Large intestine (tissue), 3 donors: Measurements from ENCODE around the gene CDH2. TPM values are rescaled to one million over a fixed set of nuclear protein-coding genes. Genes with fewer than 3 reads are reported as not detected.
A peak's percentile ranks its signal among the peaks of the same experiment; 100 is the strongest.

Source experiments
- DNase-seq, 2 donors: peaks; one replicate each; pipeline versions ENCODE4 v3.0.0 to v3.0.0-alpha.2; 2013
- H3K27ac ChIP-seq: one replicate; pipeline ENCODE4 v1.5.1; 2013; ENCODE audit warnings: low read length
- H3K27me3 ChIP-seq: 2 replicates; pipeline ENCODE4 v1.6.1; 2013; ENCODE audit warnings: low read length; ENCODE audit not compliant: control insufficient read depth, insufficient read depth
- H3K36me3 ChIP-seq: 2 replicates; pipeline ENCODE4 v1.6.1; 2013; ENCODE audit warnings: low read length; ENCODE audit not compliant: control insufficient read depth, insufficient read depth
- H3K4me1 ChIP-seq: one replicate; pipeline ENCODE4 v1.6.1; 2013; ENCODE audit warnings: low read length; ENCODE audit not compliant: control insufficient read depth, insufficient read depth
- H3K4me3 ChIP-seq: one replicate; pipeline ENCODE4 v1.5.1; 2013; ENCODE audit warnings: low read length
- H3K9me3 ChIP-seq: one replicate; pipeline ENCODE4 v1.6.1; 2013; ENCODE audit warnings: mild to moderate bottlenecking, low read depth, low read length, moderate library complexity; ENCODE audit not compliant: control insufficient read depth
- WGBS: methylation state at CpG from one replicate; pipeline ENCODE4 v1.1.5; 2013; ENCODE audit warnings: low lambda C conversion rate; ENCODE audit not compliant: insufficient coverage; 5-methylcytosine and 5-hydroxymethylcytosine counted together
- polyA plus RNA-seq: library from polyadenylated mRNA; unstranded; fragments of 120-200 nt; gene quantifications from one replicate; pipeline ENCODE4 v1.2.1, GENCODE V29; 2013

The CDH2 gene
- polyA plus RNA-seq, 1 donor, result 14.2 TPM

DNA sequence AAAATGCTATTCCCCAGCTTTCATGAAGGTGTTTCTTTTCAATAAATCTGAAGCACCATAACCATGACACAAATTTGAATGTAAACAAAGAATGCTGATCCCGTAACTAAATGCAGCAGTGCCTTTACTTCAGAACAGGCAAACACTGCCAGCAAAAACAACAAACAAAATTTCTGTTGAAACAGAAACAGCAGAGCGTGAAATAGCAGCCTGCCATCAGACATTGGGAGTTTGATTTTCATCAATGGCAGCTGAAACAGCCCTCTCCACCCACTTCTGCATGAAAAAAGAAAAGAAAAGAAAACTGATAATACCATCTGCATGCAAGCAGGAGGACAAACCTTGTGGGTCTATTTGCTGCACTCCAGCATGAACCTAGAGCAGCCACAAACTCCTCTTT, 128.3 kb downstream of the CDH2 start:
- Histone ChIP-seq H3K27me3 (no peaks in the 10 kb centered on the region), H3K9me3 (no peaks in the 10 kb centered on the region), H3K4me1 (no peaks in the 10 kb centered on the region), H3K4me3 (no peak overlapping the region), H3K27ac (no peak overlapping the region), H3K36me3 (no peaks in the 10 kb centered on the region)
- 100% methylated on average over 1 of the region's 2 CpGs for WGBS
- DNase-seq, result no peak

GRCh38 chr18:28045880-28046279, 131.1 kb downstream of the CDH2 start:
- H3K36me3 ChIP-seq, result no peaks in the 10 kb centered on the region
- H3K27me3 ChIP-seq, result no peaks in the 10 kb centered on the region
- no peak overlapping the region for H3K4me3 ChIP-seq
- no peaks in the 10 kb centered on the region for H3K4me1 ChIP-seq
- 79% methylated on average over 2 of the region's 3 CpGs for WGBS
- DNase-seq, result no peak
- H3K27ac ChIP-seq, result no peak overlapping the region
- no peaks in the 10 kb centered on the region for H3K9me3 ChIP-seq

GRCh38 chr18:28045176-28045810, 131.6 kb downstream of the CDH2 start:
- Histone ChIP-seq H3K27ac (no peak overlapping the region), H3K9me3 (no peaks in the 10 kb centered on the region), H3K4me3 (no peak overlapping the region), H3K27me3 (no peaks in the 10 kb centered on the region), H3K4me1 (no peaks in the 10 kb centered on the region), H3K36me3 (no peaks in the 10 kb centered on the region)
- WGBS, result no CpG with 5 or more reads among the region's 3 CpGs
- peak in 1 of 2 donors; percentile 14 for DNase-seq

- Histone ChIP-seq H3K9me3 (no peaks in the 10 kb centered on the region), H3K27ac (no peak overlapping the region), H3K4me3 (no peak overlapping the region), H3K36me3 (no peaks in the 10 kb centered on the region), H3K27me3 (no peaks in the 10 kb centered on the region), H3K4me1 (no peaks in the 10 kb centered on the region)
- no peak for DNase-seq
- no CpG with 5 or more reads among the region's 4 CpGs for WGBS
These were observed 132.9 kb downstream of the CDH2 start for GRCh38 chr18:28044036-28044435.

DNA sequence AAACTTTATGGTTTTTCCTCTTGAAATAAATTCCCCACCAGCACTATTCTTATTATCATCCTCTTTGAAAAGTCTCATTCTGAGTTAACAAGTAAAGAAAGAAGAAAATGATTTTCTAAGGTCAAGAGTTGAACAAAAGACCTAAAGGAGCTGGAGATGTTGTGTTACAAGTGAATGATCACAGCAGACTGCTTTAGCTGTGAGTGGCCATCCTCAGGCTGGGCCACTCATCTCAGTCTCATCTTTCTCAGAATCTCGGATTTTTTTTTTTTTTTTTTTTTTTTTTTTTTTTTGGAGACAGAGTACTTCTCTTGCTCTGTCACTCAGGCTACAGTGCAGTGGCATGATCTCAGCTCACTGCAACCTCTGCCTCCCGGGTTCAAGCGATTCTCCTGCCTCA, 133.3 kb downstream of the CDH2 start:
- DNase-seq, result no peak
- no peaks in the 10 kb centered on the region for H3K36me3 ChIP-seq
- H3K27me3 ChIP-seq, result no peaks in the 10 kb centered on the region
- 50% methylated on average over 1 of the region's 3 CpGs for WGBS
- no peak overlapping the region for H3K27ac ChIP-seq
- H3K4me1 ChIP-seq, result no peaks in the 10 kb centered on the region
- H3K4me3 ChIP-seq, result no peak overlapping the region
- H3K9me3 ChIP-seq, result no peaks in the 10 kb centered on the region

- Histone ChIP-seq H3K4me1 (no peaks in the 10 kb centered on the region), H3K4me3 (no peak overlapping the region), H3K36me3 (no peaks in the 10 kb centered on the region), H3K27ac (no peak overlapping the region), H3K9me3 (no peaks in the 10 kb centered on the region), H3K27me3 (no peaks in the 10 kb centered on the region)
- peak in 1 of 2 donors; percentile 7 for DNase-seq
- 80% methylated on average over 2 of the region's 5 CpGs for WGBS
These were observed 135.6 kb downstream of the CDH2 start for GRCh38 chr18:28041366-28041765.

DNA sequence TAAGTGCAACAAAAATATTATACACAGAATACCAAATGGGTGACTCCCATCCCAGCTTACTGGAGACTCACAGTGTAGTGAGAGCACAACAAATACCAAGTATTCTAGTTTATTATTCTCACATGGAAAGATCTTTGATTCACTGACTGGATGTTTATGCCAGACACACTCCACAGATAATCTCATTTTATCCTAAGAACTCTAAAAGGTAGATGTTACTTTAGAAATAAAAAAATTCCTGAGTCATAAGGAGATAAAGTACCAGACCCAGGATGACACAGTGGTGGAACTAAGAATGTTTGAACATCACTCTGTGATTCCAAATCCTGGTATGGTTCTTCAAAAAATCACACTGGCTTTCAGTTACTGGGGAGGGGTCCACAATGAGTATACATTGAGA, 136.2 kb downstream of the CDH2 start:
- no peaks in the 10 kb centered on the region for H3K9me3 ChIP-seq
- no peak overlapping the region for H3K27ac ChIP-seq
- no peaks in the 10 kb centered on the region for H3K27me3 ChIP-seq
- no peaks in the 10 kb centered on the region for H3K36me3 ChIP-seq
- no peak overlapping the region for H3K4me3 ChIP-seq
- no peaks in the 10 kb centered on the region for H3K4me1 ChIP-seq
- DNase-seq, result no peak

DNA sequence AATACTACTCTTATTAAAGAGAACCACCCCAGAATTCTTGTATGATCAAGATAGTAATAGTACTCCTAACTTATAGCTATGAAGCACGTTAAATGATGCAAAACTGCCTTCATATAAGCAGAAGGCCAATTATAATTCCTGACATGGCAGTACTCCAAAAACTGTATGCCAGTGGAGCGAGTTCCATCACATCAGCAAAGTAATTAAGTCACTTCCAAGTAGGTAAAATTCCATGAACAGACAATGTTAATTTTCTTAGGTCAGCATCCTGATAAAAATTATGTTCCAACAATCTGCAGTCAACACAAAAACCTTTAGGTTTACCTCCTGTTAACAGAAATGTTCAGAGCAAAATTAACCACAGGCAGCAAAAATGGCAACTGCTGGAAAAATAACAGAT, 136.7 kb downstream of the CDH2 start:
- no peaks in the 10 kb centered on the region for H3K4me1 ChIP-seq
- H3K36me3 ChIP-seq, result no peaks in the 10 kb centered on the region
- H3K4me3 ChIP-seq, result no peak overlapping the region
- no peak for DNase-seq
- no peaks in the 10 kb centered on the region for H3K27me3 ChIP-seq
- H3K27ac ChIP-seq, result no peak overlapping the region
- WGBS, result no CpG with 5 or more reads among the region's 2 CpGs
- no peaks in the 10 kb centered on the region for H3K9me3 ChIP-seq

DNA sequence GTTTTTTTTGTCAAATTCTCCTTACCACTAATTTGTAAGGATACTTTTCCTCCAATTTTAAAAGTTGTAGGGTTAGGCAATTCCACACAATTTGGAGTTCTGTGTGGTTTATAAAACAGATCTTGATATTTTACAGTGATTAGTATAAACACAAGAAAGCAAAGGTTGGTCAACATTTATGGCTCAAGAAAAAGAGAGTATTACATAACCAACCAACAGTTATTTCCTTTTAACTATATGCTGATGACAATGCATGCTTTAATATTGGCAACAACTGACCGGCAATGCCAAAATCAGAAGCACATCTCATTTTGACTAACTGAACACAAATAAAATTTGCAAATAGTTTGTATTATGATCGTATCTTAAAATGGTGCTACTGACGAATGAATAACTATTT, 137.2 kb downstream of the CDH2 start:
- Histone ChIP-seq H3K4me1 (no peaks in the 10 kb centered on the region), H3K4me3 (no peak overlapping the region), H3K36me3 (no peaks in the 10 kb centered on the region), H3K27me3 (no peaks in the 10 kb centered on the region), H3K9me3 (no peaks in the 10 kb centered on the region), H3K27ac (no peak overlapping the region)
- WGBS, result no CpG with 5 or more reads among the region's 3 CpGs
- no peak for DNase-seq

DNA sequence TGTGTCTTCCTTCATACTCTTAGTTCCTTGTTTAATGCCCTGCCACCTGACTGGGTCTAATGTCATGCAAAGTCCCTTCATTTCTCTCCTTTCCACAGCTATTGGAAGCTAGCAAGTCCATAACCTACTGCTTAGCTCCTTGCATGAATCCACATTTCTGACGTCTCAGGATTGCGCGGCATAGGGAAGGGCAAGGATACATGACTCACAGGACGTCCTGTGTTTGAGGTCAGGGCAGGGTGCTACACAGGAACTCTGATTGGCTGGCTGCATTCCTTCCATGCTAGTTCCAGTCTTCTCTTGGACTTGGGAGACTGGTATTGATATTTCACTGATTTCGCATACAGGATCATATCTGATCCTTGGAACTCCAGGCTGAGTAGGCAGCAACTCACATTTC, 137.9 kb downstream of the CDH2 start:
- no peaks in the 10 kb centered on the region for H3K9me3 ChIP-seq
- no peak overlapping the region for H3K4me3 ChIP-seq
- H3K36me3 ChIP-seq, result no peaks in the 10 kb centered on the region
- WGBS, result 100% methylated on average over 1 of the region's 5 CpGs
- no peaks in the 10 kb centered on the region for H3K4me1 ChIP-seq
- H3K27me3 ChIP-seq, result no peaks in the 10 kb centered on the region
- no peak for DNase-seq
- H3K27ac ChIP-seq, result no peak overlapping the region

DNA sequence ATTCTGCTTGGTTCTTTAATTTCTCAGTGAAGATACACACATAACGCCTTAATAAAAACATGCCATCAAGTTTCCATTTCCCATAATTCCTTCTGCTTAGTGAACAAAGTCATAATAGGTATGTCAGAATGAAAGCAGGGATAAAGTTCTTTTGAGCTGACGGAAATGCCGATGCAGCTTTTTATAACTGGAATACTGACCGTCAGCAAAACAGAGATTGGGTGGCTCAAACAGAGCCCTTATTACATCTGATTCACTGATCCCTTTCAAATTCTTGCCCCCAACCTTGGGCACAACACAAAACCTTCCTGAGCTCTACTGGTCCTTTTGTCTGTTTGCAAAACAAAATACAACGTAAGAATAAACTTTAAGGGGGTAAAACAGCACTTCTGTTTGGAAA, 140.4 kb downstream of the CDH2 start:
- no peaks in the 10 kb centered on the region for H3K4me1 ChIP-seq
- H3K27ac ChIP-seq, result no peak overlapping the region
- H3K36me3 ChIP-seq, result no peaks in the 10 kb centered on the region
- peak in 1 of 2 donors; percentile 5 for DNase-seq
- H3K9me3 ChIP-seq, result no peaks in the 10 kb centered on the region
- no peaks in the 10 kb centered on the region for H3K27me3 ChIP-seq
- no peak overlapping the region for H3K4me3 ChIP-seq
- WGBS, result no CpG with 5 or more reads among the region's 5 CpGs
